Smooth muscle cell (in vitro differentiated cells): Measurements from ENCODE around the gene TSPAN18. TPM values are rescaled to one million over a fixed set of nuclear protein-coding genes. Genes with fewer than 3 reads are reported as not detected.

Experiments used
- DNase-seq: peaks from one replicate; lab custom pipeline; 2025; ENCODE audit not compliant: unreplicated experiment; lab: John Stamatoyannopoulos, UW
- H2AFZ ChIP-seq: fragments of 200-600 bp; sonication (generic); 2 replicates; pipeline ENCODE4 v1.6.0; 2016; ENCODE audit warnings: antibody characterized with exemption, low read depth, mild to moderate bottlenecking
- H3F3A ChIP-seq: fragments of 200-600 bp; sonication (generic); 2 replicates; pipeline ENCODE4 v1.6.0; 2017; ENCODE audit warnings: antibody characterized with exemption, low read depth
- H3K27ac ChIP-seq: fragments of 200-600 bp; sonication (generic); 2 replicates; pipeline ENCODE4 v1.5.1; 2016; ENCODE audit warnings: low read depth, mild to moderate bottlenecking
- H3K27me3 ChIP-seq: fragments of 200-600 bp; sonication (generic); 2 replicates; pipeline ENCODE4 v1.6.1; 2016; ENCODE audit warnings: low read depth, mild to moderate bottlenecking
- H3K36me3 ChIP-seq: fragments of 200-600 bp; sonication (generic); 2 replicates; pipeline ENCODE4 v1.5.1; 2016; ENCODE audit warnings: low read depth
- H3K4me1 ChIP-seq: fragments of 200-600 bp; sonication (generic); 2 replicates; pipeline ENCODE4 v1.5.1; 2016; ENCODE audit warnings: low read depth
- H3K4me2 ChIP-seq: fragments of 200-600 bp; sonication (generic); 2 replicates; pipeline ENCODE4 v1.6.0; 2016; ENCODE audit warnings: mild to moderate bottlenecking
- H3K4me3 ChIP-seq: fragments of 200-600 bp; sonication (generic); 2 replicates; pipeline ENCODE4 v1.5.1; 2016; ENCODE audit warnings: mild to moderate bottlenecking
- H3K79me2 ChIP-seq: fragments of 200-600 bp; sonication (generic); 2 replicates; pipeline ENCODE4 v1.6.0; 2016; ENCODE audit warnings: low read depth, mild to moderate bottlenecking
- H3K9ac ChIP-seq: fragments of 200-600 bp; sonication (generic); 2 replicates; pipeline ENCODE4 v1.6.0; 2016; ENCODE audit warnings: low read depth
- H3K9me3 ChIP-seq: fragments of 200-600 bp; sonication (generic); replicated peaks from 2 replicates; pipeline ENCODE4 v1.5.1; 2016; ENCODE audit warnings: low read depth
- H4K20me1 ChIP-seq: fragments of 200-600 bp; sonication (generic); 2 replicates; pipeline ENCODE4 v1.6.0; 2016; ENCODE audit warnings: low read depth
- CTCF ChIP-seq: fragments of 200-600 bp; sonication (generic); IDR thresholded peaks from 2 replicates; pipeline ENCODE4 v1.5.1; 2017; ENCODE audit warnings: borderline replicate concordance, mild to moderate bottlenecking, antibody characterized with exemption; ENCODE audit not compliant: insufficient read depth, poor library complexity, severe bottlenecking
- WGBS: methylation state at CpG from one replicate; pipeline ENCODE4 v1.1.7; 2016; ENCODE audit warnings: low lambda C conversion rate; 5-methylcytosine and 5-hydroxymethylcytosine counted together
- polyA plus RNA-seq: library from polyadenylated mRNA; unstranded; fragments of >200 nt; fragmentation: Nextera tagmentation; extraction: Ambion mirVana; gene quantifications from 2 replicates; pipeline ENCODE4 v1.2.1, GENCODE V29; 2016
- total RNA-seq: library from RNA; depleted of rRNA; stranded (reverse); fragments of >200 nt; gene quantifications from 2 replicates; pipeline ENCODE4 v1.2.3, GENCODE V29; 2014

Gene TSPAN18
- total and polyA plus RNA-seq, 2 experiments from 2014 or later, result 3.4 to 15.3 TPM

GRCh38 chr11:44742508-44743246 is 15.9 kb downstream of the TSPAN18 start:
- Histone ChIP-seq H3K9ac (no peak overlapping the region), H3K4me2 (no peak overlapping the region), H3K9me3 (no peaks in the 10 kb centered on the region), H4K20me1 (no peaks in the 10 kb centered on the region), H3K79me2 (no peaks in the 10 kb centered on the region), H3K27ac (no peak overlapping the region), H3F3A (no peaks in the 10 kb centered on the region), H3K27me3 (peaks cover 6% of the 10 kb centered on the region), H2AFZ (no peak overlapping the region), H3K36me3 (no peaks in the 10 kb centered on the region), H3K4me1 (peaks cover 11% of the 10 kb centered on the region), H3K4me3 (no peak overlapping the region)
- no peak for TF ChIP-seq CTCF
- WGBS, result 85% methylated on average over 11 of the region's 11 CpGs
- DNase-seq, result no peak

GRCh38 chr11:44743326-44743725 is 16.6 kb downstream of the TSPAN18 start:
- Histone ChIP-seq H3K27ac (no peak overlapping the region), H3K36me3 (no peaks in the 10 kb centered on the region), H3K79me2 (no peaks in the 10 kb centered on the region), H3K27me3 (peaks cover 6% of the 10 kb centered on the region), H3K4me1 (peaks cover 11% of the 10 kb centered on the region), H3K4me3 (no peak overlapping the region), H3F3A (no peaks in the 10 kb centered on the region), H3K9me3 (no peaks in the 10 kb centered on the region), H3K4me2 (no peak overlapping the region), H3K9ac (no peak overlapping the region), H4K20me1 (no peaks in the 10 kb centered on the region), H2AFZ (no peak overlapping the region)
- WGBS, result 94% methylated on average over 12 of the region's 12 CpGs
- DNase-seq, result no peak
- TF ChIP-seq CTCF, result no peak

- no peaks in the 10 kb centered on the region for H3K36me3 ChIP-seq
- H3K9ac ChIP-seq, result no peak overlapping the region
- no peak overlapping the region for H3K4me3 ChIP-seq
- no peaks in the 10 kb centered on the region for H3K79me2 ChIP-seq
- no peak for DNase-seq
- H2AFZ ChIP-seq, result peak overlapping the region; percentile 30
- H3K9me3 ChIP-seq, result no peaks in the 10 kb centered on the region
- peak overlapping the region; percentile 26 for H3K4me2 ChIP-seq
- no peak for TF ChIP-seq CTCF
- no peaks in the 10 kb centered on the region for H4K20me1 ChIP-seq
- peaks cover 11% of the 10 kb centered on the region for H3K4me1 ChIP-seq
- no peaks in the 10 kb centered on the region for H3F3A ChIP-seq
- H3K27ac ChIP-seq, result no peak overlapping the region
- peaks cover 6% of the 10 kb centered on the region for H3K27me3 ChIP-seq
- WGBS, result 36% methylated on average over 5 of the region's 5 CpGs
Observed at GRCh38 chr11:44743959-44744557, 17.3 kb downstream of the TSPAN18 start.
